Heart left ventricle (tissue), 13 donors: ENCODE measurements around the gene HDAC4.

ENCODE experiments used
- POLR2A ChIP-seq, 2 donors: fragments of 450-650 bp; IDR thresholded peaks; one replicate each; pipeline ENCODE4 v1.6.1; 2017; ENCODE audit warnings: antibody characterized with exemption in 2 of 2, mild to moderate bottlenecking in 2 of 2, moderate library complexity in 2 of 2
- TF ChIP-seq, protein P1 (sequence below), 12 donors: fragments of 200-600 bp; sonication (generic) in 4 of 12; IDR thresholded peaks; one replicate each; pipeline versions ENCODE4 v1.5.0 to v1.8.0; 2018 to 2022; ENCODE audit warnings: antibody characterized with exemption in 12 of 12, mild to moderate bottlenecking in 5 of 12
- donor health status: ischemic (EF 13 %, LVEDD 7.1; RV severe dilation, severe dysfunction).
- donor health status: DM: no; HTN: yes; CAD: no.
- donor health status: DM: no; HTN: no; CAD: no.
- donor health status: ischemic (EF 25% LVEDD 6.9; RV normal size, moderate dysfunction).
- donor health status: ischemic (EF 25% LVEDD 5.7; RV mildly dilated, moderate dysfunction).
- donor health status: ischemic (EF 35%, LVEDD 5.7; RV mildly dilated, moderate dysfunction).
- donor health status: nonischemic (EF 11% LVEDD 7.7; RV severe dilation, severe dysfunction).
- donor health status: DM: yes; HTN: yes; CAD: no.
- donor health status: PGD.
- donor health status: ischemic (EF 29% LVEDD 5.4; RV normal size, mild dysfunction).
- donor health status: nonischemic (EF 23%, LVEDD 6.1; RV moderate dilation, normal function).

DNA sequence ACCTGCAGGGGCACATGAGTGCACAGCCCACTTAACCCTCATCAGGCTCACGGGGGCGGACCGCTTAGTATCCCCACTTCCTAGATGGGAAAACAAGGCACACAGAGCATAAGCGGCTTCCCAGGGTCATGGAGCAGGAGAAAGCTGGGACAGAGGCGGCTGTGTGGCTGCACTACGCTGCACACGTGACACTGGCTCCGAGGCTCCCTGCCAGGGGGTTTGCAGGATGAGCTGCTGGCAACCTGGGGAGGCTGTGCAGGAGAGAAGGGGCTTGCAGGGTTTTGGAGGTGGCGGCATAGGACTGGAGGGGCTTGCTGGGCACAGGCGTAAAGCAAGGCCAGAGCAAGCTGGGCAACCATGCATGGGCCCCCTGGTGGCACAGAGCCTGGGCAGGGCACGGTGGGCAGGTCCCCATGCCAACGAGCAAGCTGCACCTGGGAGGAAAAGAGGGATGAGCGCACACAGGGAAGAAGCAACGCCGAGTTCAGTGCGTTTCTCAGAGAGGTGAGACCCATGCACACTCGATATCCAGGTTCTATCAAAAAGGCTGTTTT, 268.6 kb downstream of the HDAC4 start:
- no peak for TF ChIP-seq POLR2A (IDR thresholded peaks at IDR 0.05)
- TF ChIP-seq, protein P1, sequence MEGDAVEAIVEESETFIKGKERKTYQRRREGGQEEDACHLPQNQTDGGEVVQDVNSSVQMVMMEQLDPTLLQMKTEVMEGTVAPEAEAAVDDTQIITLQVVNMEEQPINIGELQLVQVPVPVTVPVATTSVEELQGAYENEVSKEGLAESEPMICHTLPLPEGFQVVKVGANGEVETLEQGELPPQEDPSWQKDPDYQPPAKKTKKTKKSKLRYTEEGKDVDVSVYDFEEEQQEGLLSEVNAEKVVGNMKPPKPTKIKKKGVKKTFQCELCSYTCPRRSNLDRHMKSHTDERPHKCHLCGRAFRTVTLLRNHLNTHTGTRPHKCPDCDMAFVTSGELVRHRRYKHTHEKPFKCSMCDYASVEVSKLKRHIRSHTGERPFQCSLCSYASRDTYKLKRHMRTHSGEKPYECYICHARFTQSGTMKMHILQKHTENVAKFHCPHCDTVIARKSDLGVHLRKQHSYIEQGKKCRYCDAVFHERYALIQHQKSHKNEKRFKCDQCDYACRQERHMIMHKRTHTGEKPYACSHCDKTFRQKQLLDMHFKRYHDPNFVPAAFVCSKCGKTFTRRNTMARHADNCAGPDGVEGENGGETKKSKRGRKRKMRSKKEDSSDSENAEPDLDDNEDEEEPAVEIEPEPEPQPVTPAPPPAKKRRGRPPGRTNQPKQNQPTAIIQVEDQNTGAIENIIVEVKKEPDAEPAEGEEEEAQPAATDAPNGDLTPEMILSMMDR (IDR thresholded peaks at IDR 0.05): no peak
